H1 (cell line): ENCODE data around the gene CPA1. TPM values are rescaled to one million over a fixed set of nuclear protein-coding genes. Genes with fewer than 3 reads are reported as not detected.

Experiments
- CTCF ChIA-PET: fragments of 300-600 bp; sonication (Branson Sonifier 250); formaldehyde crosslinking; loops from one replicate; lab custom pipeline; 2021; ENCODE audit not compliant: partially characterized antibody; lab: Charles Lee
- POLR2A ChIA-PET: fragments of 300-600 bp; sonication (Branson Sonifier 250); formaldehyde crosslinking; loops from one replicate; lab custom pipeline; 2021; ENCODE audit warnings: inconsistent platforms; ENCODE audit not compliant: partially characterized antibody; lab: Charles Lee
- DNase-seq, 2 experiments: peaks; one replicate each; pipeline versions ENCODE4 v3.0.0 to v3.0.0-alpha.2; 2010 to 2022; ENCODE audit warnings: low spot score in 2 of 2, low read depth in 1 of 2, mixed read lengths in 1 of 2
- FAIRE-seq: peaks from 2 replicates; lab custom pipeline; 2011; peaks lifted over from hg19 to GRCh38; lab: Jason Lieb, UNC
- H2AFZ ChIP-seq: 2 replicates; pipeline ENCODE4 v1.8.1; 2012; ENCODE audit warnings: low read length, inconsistent platforms
- H2AK5ac ChIP-seq: 2 replicates; pipeline ENCODE4 v1.6.1; 2013; ENCODE audit warnings: low read depth, low read length
- H2BK120ac ChIP-seq: replicated peaks from 2 replicates; pipeline ENCODE3; 2013; ENCODE audit warnings: low read depth, low read length, inconsistent platforms
- H2BK12ac ChIP-seq: 2 replicates; pipeline ENCODE4 v1.6.1; 2013; ENCODE audit warnings: low read depth, low read length
- H2BK15ac ChIP-seq: 2 replicates; pipeline ENCODE4 v1.6.1; 2013; ENCODE audit warnings: low read length
- H2BK20ac ChIP-seq: 2 replicates; pipeline ENCODE4 v1.6.1; 2013; ENCODE audit warnings: low read length
- H2BK5ac ChIP-seq: 2 replicates; pipeline ENCODE4 v1.6.1; 2013; ENCODE audit warnings: low read depth, low read length
- H3K14ac ChIP-seq: 2 replicates; pipeline ENCODE4 v1.6.1; 2013; ENCODE audit warnings: inconsistent platforms; ENCODE audit not compliant: insufficient read length
- H3K18ac ChIP-seq: 2 replicates; pipeline ENCODE4 v1.6.1; 2013; ENCODE audit warnings: low read length; ENCODE audit errors: extremely low read depth
- H3K23ac ChIP-seq: 2 replicates; pipeline ENCODE4 v1.6.1; 2013; ENCODE audit warnings: inconsistent platforms; ENCODE audit not compliant: insufficient read length
- H3K23me2 ChIP-seq: 2 replicates; pipeline ENCODE4 v1.6.1; 2013; ENCODE audit warnings: low read depth, low read length
- H3K27ac ChIP-seq: 2 replicates; pipeline ENCODE4 v1.6.1; 2011; ENCODE audit warnings: low read depth, low read length, inconsistent platforms
- H3K27me3 ChIP-seq, 4 experiments: replicated peaks in 1 of 4; 1 replicate in 1 of 4; 2 replicates in 3 of 4; pipeline versions ENCODE4 v1.6.1 to v1.8.1; 2011 to 2013; ENCODE audit warnings: low read length in 3 of 4, mild to moderate bottlenecking in 3 of 4, inconsistent platforms in 2 of 4, mixed read lengths in 2 of 4, moderate library complexity in 1 of 4; ENCODE audit not compliant: control insufficient read depth in 3 of 4, insufficient read depth in 3 of 4; ENCODE audit errors: extremely low read depth in 1 of 4
- H3K36me3 ChIP-seq, 4 experiments: 2 replicates each; pipeline versions ENCODE4 v1.6.1 to v1.8.1; 2011 to 2013; ENCODE audit warnings: mild to moderate bottlenecking in 4 of 4, low read length in 3 of 4, moderate library complexity in 2 of 4, control low read depth in 1 of 4, inconsistent platforms in 1 of 4; ENCODE audit not compliant: insufficient read depth in 4 of 4, control insufficient read depth in 2 of 4
- H3K4ac ChIP-seq: replicated peaks from 2 replicates; pipeline ENCODE3; 2013; ENCODE audit warnings: low read length, low read depth, mixed read lengths, inconsistent platforms; ENCODE audit not compliant: insufficient read length
- H3K4me1 ChIP-seq, 4 experiments: replicated peaks in 1 of 4; 1 replicate in 1 of 4; 2 replicates in 3 of 4; pipeline versions ENCODE4 v1.6.1 to v1.8.1; 2011 to 2013; ENCODE audit warnings: low read length in 3 of 4, inconsistent platforms in 2 of 4, mixed read lengths in 1 of 4; ENCODE audit not compliant: insufficient read depth in 4 of 4, control insufficient read depth in 3 of 4
- H3K4me2 ChIP-seq, 2 experiments: 2 replicates each; pipeline versions ENCODE4 v1.6.1 to v1.8.1; 2011 to 2013; ENCODE audit warnings: low read depth in 2 of 2, low read length in 2 of 2, control low read depth in 1 of 2, inconsistent platforms in 1 of 2, mild to moderate bottlenecking in 1 of 2; ENCODE audit not compliant: insufficient read depth in 1 of 2
- H3K4me3 ChIP-seq, 4 experiments: fragments of 200-600, 300-600 bp in 1 of 4; sonication (generic), shearing (Covaris generic), sonication (Bioruptor Twin) in 1 of 4; 2 replicates each; pipeline versions ENCODE4 v1.5.1 to v1.8.1; 2011 to 2016; ENCODE audit warnings: low read length in 4 of 4, low read depth in 3 of 4, control low read depth in 2 of 4, inconsistent platforms in 2 of 4, mild to moderate bottlenecking in 2 of 4, mixed read lengths in 1 of 4, moderate library complexity in 1 of 4; ENCODE audit not compliant: insufficient read depth in 2 of 4; ENCODE audit errors: extremely low read depth in 1 of 4
- H3K56ac ChIP-seq: replicated peaks from 2 replicates; pipeline ENCODE3; 2013; ENCODE audit warnings: low read depth, mild to moderate bottlenecking, mixed read lengths, low read length, inconsistent platforms; ENCODE audit not compliant: insufficient read length
- H3K79me1 ChIP-seq: 2 replicates; pipeline ENCODE4 v1.6.1; 2013; ENCODE audit warnings: low read depth, low read length, control low read depth
- H3K79me2 ChIP-seq, 2 experiments: 2 replicates each; pipeline versions ENCODE4 v1.6.1 to v1.8.1; 2012 to 2013; ENCODE audit warnings: low read length in 2 of 2, mild to moderate bottlenecking in 2 of 2, inconsistent platforms in 1 of 2; ENCODE audit not compliant: insufficient read depth in 2 of 2, control insufficient read depth in 1 of 2
- H3K9ac ChIP-seq, 4 experiments: replicated peaks in 1 of 4; 1 replicate in 1 of 4; 2 replicates in 3 of 4; pipeline versions ENCODE4 v1.6.1 to v1.8.1; 2011 to 2013; ENCODE audit warnings: low read depth in 3 of 4, low read length in 3 of 4, control low read depth in 2 of 4, mild to moderate bottlenecking in 2 of 4, moderate library complexity in 2 of 4, inconsistent platforms in 1 of 4; ENCODE audit errors: extremely low read depth in 1 of 4
- H3K9me3 ChIP-seq, 2 experiments: 2 replicates each; pipeline versions ENCODE4 v1.6.1 to v1.8.1; 2012 to 2013; ENCODE audit warnings: mild to moderate bottlenecking in 2 of 2, moderate library complexity in 2 of 2, control low read depth in 1 of 2, inconsistent platforms in 1 of 2, low read depth in 1 of 2, low read length in 1 of 2, mixed read lengths in 1 of 2; ENCODE audit not compliant: insufficient read depth in 2 of 2
- H4K20me1 ChIP-seq, 2 experiments: replicated peaks in 1 of 2; 2 replicates each; pipeline versions ENCODE3 to v1.8.1; 2011 to 2013; ENCODE audit warnings: inconsistent platforms in 2 of 2, low read length in 2 of 2, mild to moderate bottlenecking in 1 of 2; ENCODE audit not compliant: insufficient read depth in 2 of 2, control insufficient read depth in 1 of 2
- H4K5ac ChIP-seq: 2 replicates; pipeline ENCODE4 v1.6.1; 2013; ENCODE audit warnings: low read length, low read depth, mixed read lengths, inconsistent platforms; ENCODE audit not compliant: insufficient read length
- H4K8ac ChIP-seq: 2 replicates; pipeline ENCODE4 v1.8.0; 2013; ENCODE audit warnings: mild to moderate bottlenecking, moderate library complexity, low read length, inconsistent platforms; ENCODE audit not compliant: insufficient read depth; ENCODE audit errors: extremely low read depth
- H4K91ac ChIP-seq: replicated peaks from 2 replicates; pipeline ENCODE3; 2013; ENCODE audit warnings: low read length, mixed read lengths, inconsistent platforms; ENCODE audit not compliant: insufficient read length
- ASH2L ChIP-seq: fragments of 200-600, 300-600 bp; sonication (generic); IDR thresholded peaks from one replicate; pipeline ENCODE4 v1.7.1; 2017; ENCODE audit warnings: low read length
- KDM5A ChIP-seq: fragments of 200-600 bp; IDR thresholded peaks from 2 replicates; pipeline ENCODE4 v1.7.1; 2012; ENCODE audit warnings: mild to moderate bottlenecking, low read length, inconsistent platforms, mixed read lengths
- SAP30 ChIP-seq: fragments of 300-600 bp; sonication (generic); IDR thresholded peaks from 2 replicates; pipeline ENCODE4 v1.7.1; 2012; ENCODE audit warnings: low read length, moderate library complexity, mild to moderate bottlenecking, inconsistent platforms; ENCODE audit not compliant: insufficient read depth, insufficient replicate concordance
- TCF12 ChIP-seq: IDR thresholded peaks from 2 replicates; pipeline ENCODE4 v1.6.1; 2011; ENCODE audit warnings: low read depth, mild to moderate bottlenecking, low read length
- YY1 ChIP-seq: IDR thresholded peaks from 2 replicates; pipeline ENCODE4 v1.6.1; 2011; ENCODE audit warnings: low read depth, mild to moderate bottlenecking, low read length
- WGBS, 2 experiments: shearing (Covaris generic) in 1 of 2; methylation state at CpG; one replicate each; pipeline versions ENCODE4 v1.1.6 to v1.1.7; 2013 to 2015; ENCODE audit warnings: low lambda C conversion rate in 2 of 2, mixed read lengths in 2 of 2, inconsistent platforms in 1 of 2, low coverage in 1 of 2, missing lambda C conversion rate in 1 of 2; ENCODE audit not compliant: insufficient replicate concordance in 2 of 2, insufficient coverage in 1 of 2, insufficient read length in 1 of 2; ENCODE audit errors: extremely low coverage in 1 of 2, missing lambda C conversion rate in 1 of 2; 5-methylcytosine and 5-hydroxymethylcytosine counted together
- polyA plus RNA-seq, 7 experiments: library from polyadenylated mRNA; depleted of rRNA in 3 of 7; stranded (reverse) in 5 of 7; unstranded in 2 of 7; fragments of >200 nt in 5 of 7; fragments of 200-250 nt in 2 of 7; gene quantifications; 1 replicate in 5 of 7; 2 replicates in 1 of 7; 4 replicates in 1 of 7; pipeline versions ENCODE4 v1.2.1 to v1.2.3, GENCODE V29; 2011 to 2013; ENCODE audit warnings: missing spikeins in 2 of 7, mixed read lengths in 2 of 7
- total RNA-seq: library from RNA; stranded (reverse); fragmentation: NEBNext Ultra II Directional; extraction: Animal tissue kit (Norgen Biotek cat#: 25700); gene quantifications from 2 replicates; pipeline ENCODE4 v1.2.1, GENCODE V29; 2021

The CPA1 gene
- total and polyA plus RNA-seq, 2 of the 8 experiments (the other 6 are each of a cell fraction or from before 2014, with no cell fraction given), result not detected

- POLR2A ChIA-PET, result interaction anchor here (1.1 kb wide), 1 partner anchor 8 kb away, joined by 3 read pairs; the partner anchor contains the start of gene CPA1
- H2BK12ac ChIP-seq, result peak overlapping the region; percentile 44; the same call in 1 of the 2 replicates
- H3K27ac ChIP-seq, result no peak overlapping the region
- no peaks in the 10 kb centered on the region for H3K79me1 ChIP-seq
- H2BK15ac ChIP-seq, result 0 out of 2 replicates have a peak overlapping the region, but pooled peaks have one; percentile 53
- peak overlapping the region; percentile 13 for H2AFZ ChIP-seq
- H3K56ac ChIP-seq, result no peak overlapping the region
- H2BK120ac ChIP-seq, result peak overlapping the region; percentile 75
- no peak overlapping the region for H3K14ac ChIP-seq
- H3K4ac ChIP-seq, result no peak overlapping the region
- H3K4me1 ChIP-seq, result peaks cover 0 to 8% (median 6%) of the 10 kb centered on the region in 4 experiments; a peak in 6 of 7 replicates
- no peak overlapping the region for H3K4me2 ChIP-seq
- H3K36me3 ChIP-seq, result no peaks in the 10 kb centered on the region
- H3K23me2 ChIP-seq, result no peaks in the 10 kb centered on the region
- H3K27me3 ChIP-seq, result no peaks in the 10 kb centered on the region
- no peaks in the 10 kb centered on the region for H4K20me1 ChIP-seq
- no peak overlapping the region for H2BK5ac ChIP-seq
- H3K4me3 ChIP-seq, result no peak overlapping the region
- H3K9ac ChIP-seq, result no peak overlapping the region; a peak in 1 of 7 replicates
- H3K79me2 ChIP-seq, result no peaks in the 10 kb centered on the region
- no peak for FAIRE-seq
- peaks cover 18% of the 10 kb centered on the region in 2 experiments for H3K9me3 ChIP-seq
- H3K23ac ChIP-seq, result no peak overlapping the region
- no peak overlapping the region for H2AK5ac ChIP-seq
- peak overlapping the region; percentile 30 for H4K91ac ChIP-seq
- peak overlapping the region; percentile 15; the same call in 1 of the 2 replicates for H2BK20ac ChIP-seq
- H4K8ac ChIP-seq, result no peak overlapping the region; the same call in 1 of the 2 replicates
- 89% methylated on average over 11 of the region's 11 CpGs; no CpG with 5 or more reads in 1 of the 2 experiments for WGBS, 2 experiments
- CTCF ChIA-PET, result interaction anchor here (11.6 kb wide), 1 partner anchor 7 kb away, joined by 59 read pairs; the partner anchor contains the start of gene CPA1
- 0 out of 2 replicates have a peak, but pooled peaks have one; percentile 10 for TF ChIP-seq YY1
- TF ChIP-seq TCF12, result no peak
- TF ChIP-seq SAP30, result no peak
- TF ChIP-seq ASH2L, result no peak
- no peak for TF ChIP-seq KDM5A
- DNase-seq, result no peak
- H4K5ac ChIP-seq, result no peak overlapping the region
- H3K18ac ChIP-seq, result no peak overlapping the region
These were observed 7.7 kb upstream of the CPA1 start for GRCh38 chr7:130372402-130373165.
